Cerebellar cortex (tissue), 1 donor: ENCODE data around the gene BYSL.

Experiments
- DNase-seq: peaks from one replicate; pipeline ENCODE4 v3.0.0-alpha.2; 2015; ENCODE audit warnings: low spot score

Gene BYSL, protein sequence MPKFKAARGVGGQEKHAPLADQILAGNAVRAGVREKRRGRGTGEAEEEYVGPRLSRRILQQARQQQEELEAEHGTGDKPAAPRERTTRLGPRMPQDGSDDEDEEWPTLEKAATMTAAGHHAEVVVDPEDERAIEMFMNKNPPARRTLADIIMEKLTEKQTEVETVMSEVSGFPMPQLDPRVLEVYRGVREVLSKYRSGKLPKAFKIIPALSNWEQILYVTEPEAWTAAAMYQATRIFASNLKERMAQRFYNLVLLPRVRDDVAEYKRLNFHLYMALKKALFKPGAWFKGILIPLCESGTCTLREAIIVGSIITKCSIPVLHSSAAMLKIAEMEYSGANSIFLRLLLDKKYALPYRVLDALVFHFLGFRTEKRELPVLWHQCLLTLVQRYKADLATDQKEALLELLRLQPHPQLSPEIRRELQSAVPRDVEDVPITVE

DNA sequence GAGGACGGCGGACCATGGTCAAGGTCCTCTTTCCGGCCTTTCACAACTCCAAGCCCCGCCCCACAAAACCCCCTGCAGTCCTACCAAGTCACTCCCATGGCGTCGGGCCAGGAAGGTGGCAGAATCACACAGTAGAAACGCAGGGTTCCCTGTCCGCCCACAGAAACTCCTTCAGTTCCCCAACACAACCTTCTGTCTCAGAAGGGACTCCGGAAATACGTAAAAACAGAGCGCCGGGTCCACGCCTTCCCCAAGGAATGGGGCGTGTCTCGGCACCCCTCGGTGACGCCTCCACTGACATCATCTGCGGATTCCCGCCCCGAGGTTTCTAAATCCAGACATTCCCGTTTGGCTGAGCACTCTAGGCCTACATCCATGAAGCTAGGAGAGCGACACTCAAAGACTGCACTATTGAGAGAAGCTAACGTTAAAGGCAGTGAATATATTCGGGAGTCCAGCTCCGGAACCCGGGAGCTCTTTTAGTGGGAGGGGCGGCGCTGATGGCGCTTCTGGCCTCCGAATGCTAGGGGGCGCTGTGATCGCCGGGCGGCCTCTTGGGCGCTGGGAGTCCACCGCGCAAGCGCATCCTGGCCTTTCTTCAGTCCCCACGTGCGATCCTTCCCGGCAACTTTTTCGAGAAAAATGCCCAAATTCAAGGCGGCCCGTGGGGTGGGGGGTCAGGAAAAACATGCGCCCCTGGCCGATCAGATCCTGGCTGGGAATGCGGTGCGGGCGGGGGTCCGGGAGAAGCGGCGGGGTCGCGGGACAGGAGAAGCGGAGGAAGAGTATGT lies at the start of gene BYSL, which contains the start of gene MED20:
Gene BYSL (plus strand): TSS at position 579 of the 791 bp plus-strand sequence. CDS start 64 bp downstream, at position 643.
Gene MED20 (minus strand): TSS at position 219 of the 791 bp plus-strand sequence. CDS start 121 bp downstream, at position 98.
- DNase-seq: peak; percentile 96

DNA sequence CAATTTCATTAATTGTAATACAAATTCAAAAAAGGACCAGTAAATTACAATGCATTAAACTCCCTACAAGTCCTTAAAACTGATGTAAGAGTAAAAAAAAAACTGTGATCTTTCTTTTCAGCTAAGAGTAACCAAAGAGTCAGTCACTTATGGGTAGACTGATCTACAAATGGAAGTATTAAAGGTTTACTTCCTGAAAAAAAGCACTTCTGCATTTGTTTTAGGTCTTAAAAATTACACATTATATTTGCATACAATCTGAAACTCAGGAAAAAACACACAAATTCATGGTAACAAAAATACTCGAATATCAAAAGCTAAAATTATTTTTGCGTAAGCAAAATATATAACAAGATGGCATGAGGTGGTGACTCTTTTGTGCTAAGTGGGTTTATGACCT lies 49.6 kb upstream of the BYSL start:
- no peak for DNase-seq

DNA sequence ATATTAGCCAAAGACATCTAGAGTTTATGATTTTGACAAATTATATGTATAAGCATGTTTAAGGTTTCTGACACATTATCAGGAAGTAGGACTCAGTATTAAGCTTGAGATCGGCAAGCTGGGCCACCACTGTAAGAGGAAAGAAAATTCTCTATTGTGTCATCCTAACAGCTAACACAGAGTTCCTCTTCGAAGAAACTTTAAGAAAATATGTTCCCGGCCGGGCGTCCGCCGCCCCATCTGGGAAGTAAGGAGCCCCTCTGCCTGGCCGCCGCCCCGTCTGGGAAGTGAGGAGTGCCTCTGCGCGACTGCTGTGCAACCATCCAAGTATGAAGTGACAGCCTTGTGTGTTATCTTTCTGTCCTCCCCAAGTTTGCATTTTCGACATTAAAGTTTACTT lies 49.2 kb upstream of the BYSL start:
- no peak for DNase-seq

DNA sequence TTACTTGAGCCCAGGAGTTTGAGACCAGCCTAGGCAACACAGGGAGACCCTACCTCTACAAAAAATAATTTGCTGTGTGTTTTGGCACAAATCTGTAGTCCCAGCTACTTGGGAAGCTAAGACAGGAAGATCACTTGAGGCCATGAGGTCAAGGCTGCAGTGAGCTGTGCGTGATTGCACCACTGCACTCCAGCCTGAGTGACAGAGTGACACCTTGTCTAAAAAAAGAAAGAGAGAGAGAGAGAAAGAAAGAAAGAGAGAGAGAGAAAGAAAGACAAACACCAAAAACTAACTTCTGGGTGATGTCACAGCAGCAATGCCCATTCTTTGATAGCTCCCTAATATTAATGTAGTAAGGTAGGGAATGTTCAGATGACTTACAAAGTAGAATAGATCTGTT lies 46.6 kb upstream of the BYSL start:
- no peak for DNase-seq

DNA sequence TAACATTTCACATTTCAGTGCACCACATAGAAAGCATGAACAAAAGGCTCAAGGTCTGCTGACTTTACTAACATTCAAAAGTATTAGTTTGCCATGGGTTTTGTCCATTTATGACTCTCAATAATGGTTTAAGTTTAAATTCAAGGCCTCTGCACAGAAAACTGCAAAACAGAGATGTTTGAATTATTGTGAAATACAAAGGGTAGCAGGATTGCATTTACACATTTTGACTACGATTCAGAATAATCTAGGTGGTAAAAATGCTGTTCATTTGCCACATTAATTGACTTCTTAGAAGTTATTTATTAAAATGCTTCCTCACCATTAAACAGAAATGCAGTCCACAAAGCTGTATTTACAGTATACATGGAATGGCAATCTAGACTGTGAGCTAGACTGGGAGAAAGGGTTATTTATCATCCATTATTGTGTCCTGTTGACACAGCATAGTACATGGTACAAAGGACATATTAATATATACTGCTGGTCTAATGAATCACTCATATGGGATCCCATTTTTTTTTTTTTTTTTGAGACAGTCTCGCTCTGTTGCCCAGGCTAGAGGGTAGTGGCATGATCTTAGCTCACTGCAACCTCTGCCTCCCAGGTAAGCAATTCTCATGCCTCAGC lies 44.1 kb upstream of the BYSL start:
- no peak for DNase-seq

DNA sequence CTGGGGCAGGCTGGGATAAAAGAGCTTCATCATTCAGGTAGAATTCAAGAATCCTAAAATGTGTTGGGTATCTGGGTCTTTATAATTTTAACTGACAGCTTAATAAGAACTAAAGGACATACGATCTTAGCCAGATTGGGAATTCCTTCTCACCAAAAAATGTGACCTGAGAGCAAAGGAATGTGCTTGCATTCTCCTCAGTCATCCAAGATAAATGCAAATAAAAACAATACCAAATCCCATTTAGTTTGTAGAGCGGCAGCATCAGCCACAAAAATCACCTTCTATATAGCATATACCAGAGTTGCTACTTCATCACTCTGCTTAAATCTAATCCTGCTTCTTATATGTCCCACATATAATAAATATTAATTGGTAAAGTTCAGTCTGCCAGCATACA lies 43.1 kb upstream of the BYSL start:
- DNase-seq: no peak

DNA sequence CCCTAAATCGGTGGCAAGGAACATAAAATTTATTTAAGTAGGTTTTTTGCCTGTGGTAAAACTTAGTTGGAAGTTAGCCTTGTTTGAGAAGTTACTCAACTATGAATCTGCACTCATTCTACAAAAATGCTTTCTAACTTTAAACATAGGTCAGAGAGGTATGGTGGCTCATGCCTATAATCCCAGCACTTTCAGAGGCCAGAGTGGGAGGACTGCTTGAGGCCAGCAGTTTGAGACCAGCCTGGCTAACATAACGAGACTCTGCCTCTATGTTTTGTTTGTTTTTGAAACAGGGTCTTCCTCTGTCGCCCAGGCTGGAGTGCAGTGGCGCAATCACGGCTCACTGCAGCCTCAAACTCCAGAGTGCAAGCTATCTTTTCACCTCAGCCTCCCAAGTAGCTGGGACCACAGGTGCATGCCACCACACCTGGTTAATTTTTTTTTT lies 42.3 kb upstream of the BYSL start:
- DNase-seq: no peak

DNA sequence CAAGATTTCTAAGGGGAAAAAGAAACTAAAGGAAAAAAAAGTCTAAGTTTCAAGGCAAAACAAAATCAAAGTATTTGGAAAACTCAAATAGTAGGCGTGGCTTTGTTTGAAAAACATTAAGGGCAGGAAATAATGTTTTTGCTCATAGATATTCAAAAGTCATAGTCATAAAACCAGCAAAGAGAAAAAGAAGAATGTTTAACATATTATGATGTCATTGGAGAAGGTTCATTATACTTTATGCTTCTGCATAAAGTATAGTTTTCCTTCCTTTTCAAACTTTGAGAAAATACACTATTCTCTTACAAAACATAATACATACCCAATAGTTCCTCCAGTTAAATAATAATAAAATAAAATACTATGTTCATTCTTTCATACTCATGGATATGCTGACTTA lies 39.8 kb upstream of the BYSL start:
- DNase-seq: no peak

DNA sequence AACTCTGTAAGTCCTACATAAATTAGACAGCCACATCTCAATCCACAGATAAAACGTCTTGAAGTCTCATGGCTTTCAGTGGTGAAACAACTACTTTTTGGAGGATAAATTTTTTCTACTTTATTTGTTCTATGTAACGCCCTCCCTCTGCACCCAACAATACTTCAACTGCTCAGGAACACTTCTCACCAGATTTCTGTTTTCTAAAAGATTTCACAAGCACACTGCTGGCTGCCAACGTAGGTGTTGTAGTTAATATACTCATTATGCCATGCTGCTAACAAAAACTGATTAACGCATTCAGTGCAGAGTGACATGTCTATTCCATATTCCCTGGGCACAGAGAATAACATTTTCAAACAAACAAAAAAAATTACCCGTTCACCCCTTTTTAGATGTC lies 36.3 kb upstream of the BYSL start:
- DNase-seq: no peak

DNA sequence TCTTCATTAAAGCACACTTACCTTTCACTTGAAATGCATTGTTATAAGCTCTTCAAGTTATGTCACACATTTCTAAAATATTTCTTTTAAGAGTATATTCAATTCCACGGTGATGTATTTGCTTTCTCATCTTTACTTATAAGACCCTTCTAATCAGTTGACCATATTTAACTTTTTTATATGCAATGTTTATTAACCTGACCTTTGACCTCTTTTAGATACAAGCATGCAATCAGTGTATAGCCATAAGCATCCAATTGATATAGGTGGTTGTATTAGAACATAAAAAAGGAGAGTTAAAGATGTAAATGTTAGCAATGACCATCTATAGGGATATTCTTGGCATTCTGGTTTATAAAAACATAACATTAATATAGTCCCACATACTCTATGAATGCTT lies 35.4 kb upstream of the BYSL start:
- DNase-seq: no peak

DNA sequence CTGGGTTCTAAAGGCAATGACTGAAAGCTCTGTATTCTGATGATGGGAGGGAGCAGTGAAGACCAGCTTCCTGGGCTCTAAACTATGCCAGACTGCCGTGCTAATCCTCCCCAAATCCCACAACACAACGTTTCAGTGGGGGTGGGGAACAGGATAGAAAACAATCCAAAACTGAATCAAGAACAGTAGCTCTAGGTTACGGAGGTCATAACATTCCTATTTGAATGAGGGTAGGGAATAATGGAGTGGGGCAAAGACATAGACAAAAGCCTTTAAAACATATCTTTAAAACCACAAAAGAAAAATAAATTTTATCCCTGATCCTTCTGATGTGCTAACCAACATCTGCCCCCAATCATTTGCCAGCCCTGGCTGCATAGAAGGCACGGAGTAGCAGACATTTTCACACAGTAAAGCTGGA lies 34.0 kb upstream of the BYSL start:
- no peak for DNase-seq

DNA sequence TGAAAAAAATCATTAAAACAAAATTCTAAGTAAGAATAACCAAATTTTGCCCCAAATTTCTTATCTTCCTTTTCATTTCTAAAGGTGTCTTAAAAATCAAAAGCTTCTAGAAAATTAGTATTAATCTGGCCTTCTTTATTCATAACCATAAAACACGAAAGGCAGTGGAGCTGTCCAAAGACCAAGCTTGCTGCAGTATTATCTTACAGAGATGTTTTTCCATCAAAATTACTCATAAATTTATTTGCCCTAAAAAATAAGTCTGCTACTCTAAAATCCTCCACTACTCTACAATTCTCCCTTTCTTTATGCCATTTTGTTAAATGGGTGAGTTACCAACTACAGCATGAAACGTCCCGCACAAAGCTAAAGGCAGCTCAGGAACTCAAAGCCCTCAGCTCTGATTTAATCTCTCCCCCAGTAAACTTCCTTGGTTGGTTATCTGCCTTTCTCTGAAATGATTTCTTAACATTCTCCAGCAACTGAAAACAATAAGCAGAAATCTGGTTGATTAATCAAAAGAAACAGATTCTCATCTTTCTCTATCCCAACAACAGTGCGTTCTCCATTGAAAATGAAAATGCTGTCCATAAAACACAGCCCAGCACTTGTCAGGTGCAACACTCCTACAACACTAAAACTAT lies 28.3 kb upstream of the BYSL start:
- peak; percentile 8 for DNase-seq

DNA sequence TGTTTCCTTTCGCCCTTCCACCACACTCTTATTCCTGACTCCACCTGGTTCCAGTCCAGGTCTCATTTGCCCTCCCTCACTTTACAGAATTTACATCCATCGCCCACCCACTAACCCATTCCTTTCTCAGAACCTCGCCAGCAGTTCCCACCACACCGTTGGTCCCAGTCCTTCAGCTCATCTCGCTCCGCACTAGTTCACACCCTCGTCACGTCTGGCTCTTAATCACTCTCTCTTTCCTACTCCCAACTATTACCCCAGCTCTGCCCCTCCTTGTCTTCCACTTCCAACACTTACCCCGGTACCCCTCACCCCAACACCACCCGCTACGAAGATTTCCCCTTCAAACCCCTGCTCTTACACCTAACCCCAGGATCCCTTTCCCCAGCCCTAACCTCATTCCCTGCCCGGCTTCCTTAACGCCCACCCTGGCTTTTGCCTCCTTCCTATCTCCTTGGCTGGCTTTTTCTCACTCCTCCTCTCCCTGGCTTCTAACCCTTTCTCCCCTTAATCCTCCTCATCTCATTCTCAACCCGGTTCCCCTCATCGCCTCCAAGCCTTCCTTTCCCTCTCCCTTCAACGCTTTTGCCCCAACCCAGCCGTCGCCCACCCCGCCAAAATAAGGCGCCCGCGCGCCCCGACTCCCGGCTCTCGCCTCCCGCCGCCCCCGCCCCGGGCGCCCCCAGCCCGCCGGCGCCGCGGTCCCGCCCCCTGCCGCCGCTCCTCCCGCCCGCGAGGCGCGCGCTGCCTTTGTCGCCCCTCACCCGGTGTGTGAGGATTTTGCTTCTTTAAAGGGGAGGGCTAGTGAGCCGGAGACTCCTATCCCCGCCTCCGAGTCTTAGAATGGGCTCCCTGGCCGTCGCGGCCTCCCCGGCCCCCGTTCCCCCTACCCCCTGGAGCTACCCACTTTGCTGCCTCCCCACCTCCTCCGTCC lies 26.7 kb upstream of the BYSL start:
- DNase-seq: peak; percentile 34

DNA sequence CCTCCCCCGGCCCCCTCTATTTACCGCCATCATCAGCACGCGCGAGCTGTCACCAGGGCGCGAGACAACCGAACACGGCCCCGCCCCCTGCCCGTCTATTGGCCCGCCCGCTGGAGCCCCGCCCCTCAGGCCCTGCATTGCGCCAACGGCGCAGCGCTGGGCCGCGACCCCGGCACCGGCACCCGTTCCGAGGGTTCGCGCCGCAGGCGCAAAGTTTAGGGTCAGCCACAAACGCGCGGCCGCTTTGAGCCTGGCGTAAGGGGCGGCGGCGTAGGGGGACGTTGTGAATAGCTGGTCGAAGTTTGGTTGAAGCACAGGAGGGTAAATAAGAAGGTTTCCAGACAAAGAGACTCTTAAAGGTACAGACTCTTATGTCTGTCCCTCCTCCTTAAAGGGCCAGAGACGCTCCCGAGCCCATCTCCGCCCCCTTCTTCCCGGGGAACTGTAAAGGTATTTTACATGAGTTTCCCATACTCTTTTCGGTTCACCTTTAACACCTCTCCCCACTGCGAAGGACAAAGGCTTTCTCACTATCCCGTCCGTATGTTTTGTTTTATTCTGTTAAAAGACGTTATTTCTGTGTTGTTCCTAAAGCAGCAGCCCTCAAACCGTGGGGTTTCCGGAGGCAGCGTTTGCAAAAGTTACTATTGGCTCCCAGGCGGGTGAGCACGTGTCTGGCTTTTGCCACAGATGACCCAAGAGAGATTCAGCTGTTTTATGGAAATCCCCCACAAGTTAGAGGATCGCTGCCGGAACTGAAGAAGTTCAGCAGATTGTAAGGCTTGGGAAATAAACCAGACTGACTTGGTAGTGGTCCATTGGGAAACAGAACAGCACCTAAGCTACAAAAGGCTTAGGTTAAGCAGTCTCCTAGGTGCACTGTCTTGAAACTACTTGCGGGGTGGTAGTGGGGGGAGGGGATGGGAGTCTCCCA lies 25.7 kb upstream of the BYSL start, which contains the start of gene USP49:
Gene USP49 (minus strand): TSS at position 76 of the 934 bp plus-strand sequence. CDS start 88,392 bp downstream, outside the sequence.
- DNase-seq: peak; percentile 85

DNA sequence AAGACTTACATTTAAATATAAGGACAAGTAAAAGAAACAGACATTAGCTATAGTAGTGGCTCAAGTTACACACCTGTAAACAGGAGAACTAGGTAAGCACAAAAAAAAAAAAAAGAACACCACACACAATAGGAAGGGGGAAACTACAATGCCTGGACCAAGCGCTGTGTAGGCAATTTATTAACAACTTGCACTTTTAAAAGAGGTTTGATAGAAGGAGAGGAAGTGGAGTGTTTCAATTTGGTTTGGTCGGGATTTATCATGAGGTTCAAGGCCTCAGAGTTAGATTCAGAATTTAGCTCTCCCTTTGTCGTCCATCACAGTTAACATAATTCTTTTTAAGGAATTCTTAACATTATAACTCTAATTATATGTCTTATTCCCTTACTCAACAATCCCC lies 25.0 kb upstream of the BYSL start:
- no peak for DNase-seq

DNA sequence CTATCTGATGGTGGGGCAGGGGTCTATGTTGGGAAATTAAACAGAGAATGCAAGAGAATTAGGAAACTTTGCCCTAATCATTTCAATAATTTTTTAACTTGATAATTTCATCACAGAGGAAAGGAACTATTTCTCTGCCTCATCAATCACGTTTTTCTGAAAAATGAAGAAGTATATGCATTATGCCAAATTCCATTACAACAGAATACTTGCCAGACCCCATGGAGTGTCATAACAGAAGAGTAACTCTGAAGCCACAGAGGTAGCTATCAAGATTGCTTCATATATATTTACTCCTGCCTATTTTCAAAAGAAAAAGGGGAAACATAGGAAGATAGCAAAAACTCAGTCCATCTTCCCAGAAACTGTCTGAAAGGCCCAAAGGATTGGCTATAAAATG lies 20.4 kb upstream of the BYSL start:
- no peak for DNase-seq

DNA sequence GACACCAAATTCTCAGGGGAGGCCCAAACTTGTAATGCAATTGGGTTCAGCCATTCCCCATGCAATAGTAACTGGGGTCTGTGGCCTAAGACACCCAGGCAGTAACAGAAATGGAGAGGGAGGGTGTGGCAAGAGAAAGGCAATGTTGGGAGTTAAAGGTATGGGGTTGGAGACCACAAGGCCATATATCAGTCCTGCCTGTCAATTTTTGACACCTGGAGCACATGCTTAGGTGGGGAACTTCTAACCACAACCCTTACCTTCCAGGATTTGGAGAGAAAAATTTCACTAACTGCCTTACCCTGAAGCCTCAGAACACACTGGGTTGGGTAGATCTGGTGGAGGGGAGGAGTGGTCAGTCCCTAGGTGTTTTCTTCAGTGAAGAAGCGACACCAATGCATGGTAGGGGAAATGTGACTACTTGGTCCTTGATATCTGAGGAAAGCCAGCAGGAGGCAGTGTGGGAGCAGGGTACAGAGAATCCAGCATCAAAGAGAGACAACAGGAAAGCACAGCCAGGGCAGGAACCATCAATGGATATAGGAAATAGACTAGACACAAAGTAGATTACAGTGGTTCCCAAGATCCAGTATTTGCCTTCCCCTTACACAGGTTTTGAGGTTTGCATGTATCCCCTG lies 19.3 kb upstream of the BYSL start:
- peak; percentile 14 for DNase-seq

DNA sequence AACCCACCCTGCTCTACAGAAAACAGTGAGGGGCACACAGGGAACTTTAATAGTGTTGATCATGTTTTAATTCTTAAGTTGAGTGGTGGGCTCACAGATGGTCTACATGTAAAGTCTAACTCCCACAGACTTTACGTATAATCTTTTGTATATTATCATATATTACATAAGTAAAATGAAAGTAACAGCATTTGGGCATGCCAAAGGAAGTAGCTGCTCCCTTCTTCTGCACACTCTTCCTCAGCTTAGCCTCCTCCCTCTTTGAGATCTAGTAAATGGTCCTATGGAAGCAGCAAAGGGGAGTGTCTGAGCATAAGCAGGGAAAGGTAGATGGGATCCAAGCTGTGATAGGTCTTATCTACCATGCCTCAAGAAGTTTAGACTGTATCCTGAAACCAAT lies 11.6 kb upstream of the BYSL start:
- no peak for DNase-seq

DNA sequence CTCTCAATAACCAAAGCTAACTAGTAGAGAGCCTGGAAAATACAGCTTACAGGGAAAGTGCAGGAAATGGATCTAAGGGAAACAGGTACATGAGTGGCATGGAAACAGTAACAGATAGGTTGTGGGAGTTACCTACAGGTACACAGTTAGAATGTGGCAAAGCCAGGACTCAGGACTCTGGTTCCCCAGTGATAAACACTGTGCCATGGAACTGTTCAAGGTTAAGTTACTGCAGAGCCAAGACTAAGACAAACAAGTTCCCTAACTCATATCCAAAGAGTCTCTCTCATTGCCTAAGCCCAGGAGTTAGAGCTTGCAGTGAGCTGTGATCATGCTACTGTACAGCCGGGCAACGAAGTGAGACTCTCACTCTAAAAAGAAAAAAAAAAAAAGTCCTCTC lies 7.0 kb upstream of the BYSL start:
- no peak for DNase-seq
